NCI-H187 (cell line): Measurements from ENCODE around the gene ALDH4A1.

Experiments used
- DNase-seq, 2 experiments: peaks; one replicate each; lab custom pipeline; 2025; lab: John Stamatoyannopoulos, UW

Gene ALDH4A1

DNA sequence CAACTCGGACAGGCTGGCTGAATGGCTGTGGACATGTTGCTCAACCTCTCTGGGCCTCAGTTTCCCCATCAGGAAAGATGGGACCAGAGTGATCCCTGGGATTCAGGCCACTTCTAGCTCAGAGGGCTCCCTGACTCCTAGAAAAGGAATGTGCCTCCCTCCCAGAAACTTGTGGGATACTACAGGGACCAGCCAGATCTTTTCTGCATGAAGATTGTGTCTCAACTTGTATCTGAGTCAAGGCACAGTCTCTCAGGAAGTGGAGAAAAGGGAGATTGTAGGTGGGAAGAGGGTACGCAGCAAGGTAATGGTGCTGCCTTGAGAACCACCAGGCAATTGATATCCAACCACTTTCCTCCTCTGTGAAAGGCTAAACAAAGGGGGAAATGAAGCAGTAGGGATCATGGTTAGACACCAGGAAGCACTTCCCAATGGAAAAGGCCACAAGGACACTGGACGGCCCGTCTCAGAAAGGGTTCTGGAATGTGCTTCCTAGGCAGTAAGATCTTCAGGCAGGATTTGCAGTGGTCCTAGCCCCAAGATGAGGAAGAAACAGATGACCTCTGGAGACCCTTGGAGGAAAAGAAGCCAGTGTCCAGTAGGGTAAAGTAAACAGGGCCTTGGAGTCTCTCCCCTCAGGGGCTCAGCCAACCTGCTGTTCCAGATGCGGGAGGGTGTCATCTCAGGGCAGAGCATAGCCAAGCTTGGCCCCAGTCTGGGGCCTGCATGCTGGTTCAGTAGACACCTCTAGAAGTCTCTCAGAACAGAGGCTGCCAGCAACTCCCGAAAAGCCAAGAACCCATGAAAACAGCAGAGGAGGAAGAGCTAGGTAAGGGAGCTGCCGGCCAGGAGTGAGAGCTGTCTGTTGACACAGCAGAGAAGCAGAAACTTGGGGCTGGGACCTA, 37.3 kb upstream of the ALDH4A1 start:
- DNase-seq: no peak

DNA sequence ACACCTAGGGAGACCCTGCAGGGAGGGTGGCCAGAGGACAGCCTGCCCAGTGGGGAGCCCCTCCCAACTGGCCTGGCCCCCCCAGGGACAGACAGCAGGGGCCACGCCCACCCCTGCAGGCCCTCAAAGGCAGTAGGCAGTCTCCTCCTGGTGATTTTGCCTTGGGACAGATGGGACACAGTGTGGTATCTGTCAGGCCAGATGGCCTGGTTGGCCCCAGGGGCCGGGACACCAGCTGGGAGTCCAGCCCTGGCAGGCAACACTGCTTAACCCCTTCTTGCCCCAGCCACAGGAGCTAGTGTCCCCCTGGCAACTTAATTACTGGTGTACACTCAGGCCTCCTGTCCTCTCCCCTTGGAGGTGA, 36.3 kb upstream of the ALDH4A1 start:
- no peak for DNase-seq

DNA sequence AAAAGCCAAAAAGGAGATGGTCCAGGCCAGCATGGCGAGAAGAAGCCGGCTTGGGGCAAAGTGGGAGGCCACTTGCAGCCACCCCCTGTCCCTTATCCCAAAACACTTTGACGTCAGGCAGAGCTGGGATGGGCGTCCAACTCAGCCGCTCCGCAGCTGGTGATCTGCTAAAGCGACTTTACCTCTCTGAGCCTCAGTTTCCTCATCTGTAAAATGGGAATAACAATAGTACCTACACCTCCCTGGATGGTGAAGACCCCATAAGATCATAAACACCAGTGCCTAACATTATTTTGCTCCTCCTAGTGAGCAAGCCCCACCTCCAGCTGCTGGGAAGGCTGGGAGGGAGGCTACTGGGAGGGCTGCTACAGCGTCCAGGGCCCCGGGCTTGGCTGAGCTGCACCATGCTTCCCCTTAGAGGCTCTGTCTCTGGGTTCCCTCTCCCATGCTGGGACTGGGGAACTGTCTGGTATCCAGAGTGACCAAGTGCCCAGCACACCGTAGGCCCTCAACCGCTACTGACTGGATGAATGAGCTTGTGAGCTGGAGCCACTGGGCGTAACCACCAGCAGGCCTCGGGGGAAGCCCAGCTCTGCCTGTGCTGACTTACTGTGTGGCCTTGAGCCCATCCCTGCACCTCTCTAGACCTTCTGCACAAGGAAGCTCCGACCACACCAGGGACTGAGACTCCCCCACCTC, 35.8 kb upstream of the ALDH4A1 start:
- no peak for DNase-seq

DNA sequence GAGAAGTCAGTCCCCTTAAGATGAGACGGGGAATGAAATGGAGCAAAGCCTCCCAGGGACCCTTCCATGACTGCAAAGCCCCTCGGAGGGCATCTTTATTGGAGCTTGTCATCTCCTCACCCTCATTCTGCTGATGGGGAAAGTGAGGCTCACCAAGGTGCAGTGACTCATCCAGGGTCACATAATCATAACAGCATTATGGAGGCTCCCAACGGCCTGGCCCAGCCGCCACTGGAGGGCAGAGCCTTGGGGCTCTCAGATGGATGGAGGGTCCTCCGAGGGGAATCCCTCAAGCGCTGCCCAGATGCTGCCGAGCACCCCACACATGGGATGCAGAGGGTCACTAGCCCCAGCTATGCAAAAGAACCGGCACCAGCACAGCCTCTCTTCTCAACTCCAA, 35.2 kb upstream of the ALDH4A1 start:
- no peak for DNase-seq

DNA sequence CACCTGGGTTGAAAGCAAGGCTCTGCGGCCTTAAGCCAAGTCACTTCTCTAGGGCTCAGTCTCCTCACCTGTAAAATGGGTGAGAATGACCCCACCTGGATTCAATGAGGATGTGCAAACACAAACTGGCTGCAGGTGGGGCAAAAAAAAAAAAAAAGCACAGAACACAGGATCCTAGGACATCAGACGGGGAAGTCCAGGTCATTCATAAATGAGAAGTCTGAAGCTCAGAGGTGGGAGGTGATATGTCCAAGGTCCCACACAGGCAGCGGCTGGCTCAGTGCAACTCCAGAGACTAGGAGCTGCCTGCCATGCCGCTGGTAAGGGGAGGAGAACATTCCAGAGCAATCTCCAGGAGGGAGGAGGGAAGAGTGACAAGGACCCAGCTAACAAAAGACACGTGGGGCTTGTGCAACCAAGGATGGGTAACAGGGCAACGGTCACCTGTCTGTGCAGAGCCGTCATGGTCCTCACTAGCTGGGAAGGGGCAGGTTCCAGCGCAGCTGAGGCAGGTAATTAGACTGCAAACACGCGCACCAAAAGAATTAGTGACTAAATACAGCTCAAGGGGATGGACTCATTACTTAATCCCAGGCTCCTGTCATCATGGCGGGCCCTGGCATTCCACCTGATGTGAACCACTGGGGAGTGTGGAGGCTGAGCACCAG, 34.6 kb upstream of the ALDH4A1 start:
- no peak for DNase-seq

DNA sequence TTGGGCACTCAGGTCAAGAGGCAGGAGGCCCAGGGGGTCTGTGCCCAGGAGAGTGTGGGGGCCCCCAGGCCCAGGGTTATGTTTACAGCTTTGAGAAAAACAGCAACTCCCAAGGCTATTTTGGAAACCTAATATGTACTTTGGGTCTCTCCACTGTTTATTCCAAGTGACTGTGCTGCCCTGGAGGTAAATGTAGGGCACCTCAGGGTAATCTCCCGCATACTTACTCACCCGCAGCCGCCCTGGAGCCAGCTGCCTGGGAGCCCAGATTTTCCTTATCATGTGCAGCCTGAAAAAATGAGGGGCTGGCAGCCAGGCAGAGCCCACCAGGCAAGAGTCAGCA, 34.1 kb upstream of the ALDH4A1 start:
- no peak for DNase-seq

DNA sequence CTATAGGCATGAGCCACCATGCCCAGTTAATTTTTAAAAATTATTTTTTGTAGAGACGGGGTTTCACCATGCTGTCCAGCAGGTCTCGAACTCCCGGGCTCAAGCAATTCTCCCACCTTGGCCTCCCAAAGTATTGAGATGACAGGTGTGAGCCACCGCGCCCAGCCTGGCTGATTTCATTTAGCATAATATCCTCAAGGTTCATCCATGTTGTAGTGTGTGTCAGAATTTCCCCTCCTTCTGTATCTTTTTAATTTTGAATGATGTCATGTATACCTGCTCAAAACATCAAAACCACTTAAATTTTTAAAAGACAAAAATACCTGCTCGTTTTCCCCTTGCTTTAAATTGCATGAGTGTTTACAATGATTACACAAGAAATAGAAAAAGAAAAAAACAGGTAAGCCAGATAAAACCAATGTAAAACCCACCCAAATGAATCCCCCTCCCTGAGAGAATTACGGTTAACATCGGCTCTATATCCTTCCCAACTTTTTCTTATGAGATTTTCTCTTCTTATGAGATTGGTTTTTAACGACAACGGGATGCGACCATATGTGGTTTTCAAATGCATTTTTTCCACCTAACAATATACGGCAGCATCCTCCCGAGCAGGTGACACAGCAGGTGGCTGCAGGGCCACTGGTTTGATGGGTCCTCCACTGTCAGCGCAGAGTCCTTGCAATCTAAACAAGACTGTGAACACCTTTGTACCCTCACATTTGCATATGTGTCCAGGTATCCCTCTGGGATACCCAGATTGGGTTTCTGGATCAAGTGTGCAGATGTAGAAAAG, 32.0 kb upstream of the ALDH4A1 start:
- peak; percentile 31 to 69 for DNase-seq

DNA sequence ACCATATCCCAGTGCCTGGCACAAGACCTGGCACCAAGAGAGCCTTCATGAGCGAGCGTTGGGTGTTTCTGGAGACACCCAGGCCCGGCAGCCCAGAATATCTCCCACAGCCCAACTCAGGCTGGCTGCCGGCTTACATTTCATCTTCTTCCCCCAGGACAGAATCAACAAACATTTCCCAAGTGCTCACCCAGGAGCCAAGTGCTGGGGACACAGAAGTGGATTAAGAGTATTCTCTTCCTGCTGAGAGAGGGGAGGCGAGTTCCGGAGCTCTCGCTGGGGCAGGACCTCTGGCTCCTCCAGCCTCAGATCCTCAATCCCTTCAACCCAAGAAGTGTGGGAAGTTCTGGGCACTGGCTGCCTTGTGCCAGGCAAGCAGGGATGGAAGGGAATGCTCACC, 30.5 kb upstream of the ALDH4A1 start:
- no peak for DNase-seq

DNA sequence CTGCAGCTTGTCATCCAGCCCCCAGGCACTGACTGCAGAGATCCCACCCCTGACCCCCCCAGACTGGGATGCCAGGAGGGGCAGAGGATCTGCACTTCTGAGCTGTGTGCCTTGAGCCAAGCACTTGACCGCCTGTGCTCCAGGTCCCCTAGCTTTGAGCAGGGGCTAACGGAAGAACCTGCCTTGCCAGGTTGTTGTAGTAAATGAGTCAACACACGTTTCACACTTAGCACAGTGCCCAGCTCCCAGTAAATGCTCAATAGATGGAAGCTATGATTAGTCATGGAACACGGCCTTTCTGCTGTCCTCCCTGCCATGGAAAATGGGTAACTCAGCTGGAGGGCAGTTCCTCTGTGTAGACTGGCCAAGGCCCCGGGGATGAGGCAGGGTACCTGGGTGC, 30.0 kb upstream of the ALDH4A1 start:
- DNase-seq: no peak

DNA sequence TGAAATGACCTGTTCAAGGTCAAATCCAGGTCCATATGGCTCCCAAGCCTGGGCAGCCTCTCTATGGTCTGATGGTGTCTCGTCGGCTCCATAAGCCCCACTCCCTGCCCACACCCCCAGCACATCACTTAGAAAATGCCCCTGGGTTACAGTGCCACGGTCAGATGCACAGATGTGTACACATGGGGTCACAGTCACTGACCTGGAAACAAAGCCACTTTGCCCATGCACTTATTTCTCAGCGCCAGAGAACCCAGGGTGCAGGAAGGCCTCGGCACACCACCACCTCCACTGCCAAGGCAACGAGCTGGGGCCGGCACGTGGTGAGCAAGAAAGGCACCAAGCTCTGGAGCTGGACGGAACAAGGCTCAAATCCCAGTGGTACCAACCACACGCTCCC, 29.4 kb upstream of the ALDH4A1 start:
- DNase-seq: no peak

DNA sequence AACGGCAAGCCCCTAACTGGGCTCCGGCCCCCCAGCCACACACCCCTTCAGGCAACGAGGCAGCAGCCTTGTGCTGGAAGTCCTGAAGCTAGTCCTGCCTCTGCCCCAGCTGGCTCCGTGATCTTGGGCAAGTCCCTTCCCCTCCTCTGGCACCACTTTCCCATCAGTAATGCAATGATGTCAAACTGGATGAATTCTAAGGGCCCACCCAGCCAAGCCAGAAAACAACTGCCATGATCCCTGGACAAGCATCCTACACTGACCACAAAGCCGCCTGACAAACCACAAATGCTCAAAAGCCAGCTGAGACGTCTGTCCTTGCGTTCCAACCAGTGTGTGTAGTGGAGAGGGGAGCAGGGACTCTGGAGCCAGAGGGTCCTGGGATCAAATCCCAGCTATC, 27.3 kb upstream of the ALDH4A1 start:
- DNase-seq: no peak

DNA sequence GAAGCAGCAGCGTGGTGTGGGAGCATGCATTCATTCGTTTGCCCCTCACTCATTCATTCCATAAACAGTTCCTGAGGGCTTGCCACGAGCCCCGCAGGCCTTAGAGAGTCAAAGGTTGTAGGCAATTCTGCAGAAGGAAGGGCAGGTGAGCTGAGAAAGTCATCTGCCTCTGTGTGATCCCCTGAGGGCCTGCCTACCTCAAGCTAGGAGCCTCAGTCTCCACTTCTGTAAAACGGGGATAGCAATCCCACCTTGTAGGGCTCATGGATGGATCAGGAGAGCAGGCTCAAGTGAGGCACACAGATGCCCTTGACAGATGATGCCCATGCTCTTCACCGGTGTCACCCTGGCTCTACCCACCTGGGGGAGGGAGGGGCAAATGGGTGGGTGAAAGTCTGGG, 26.6 kb upstream of the ALDH4A1 start:
- DNase-seq: no peak

DNA sequence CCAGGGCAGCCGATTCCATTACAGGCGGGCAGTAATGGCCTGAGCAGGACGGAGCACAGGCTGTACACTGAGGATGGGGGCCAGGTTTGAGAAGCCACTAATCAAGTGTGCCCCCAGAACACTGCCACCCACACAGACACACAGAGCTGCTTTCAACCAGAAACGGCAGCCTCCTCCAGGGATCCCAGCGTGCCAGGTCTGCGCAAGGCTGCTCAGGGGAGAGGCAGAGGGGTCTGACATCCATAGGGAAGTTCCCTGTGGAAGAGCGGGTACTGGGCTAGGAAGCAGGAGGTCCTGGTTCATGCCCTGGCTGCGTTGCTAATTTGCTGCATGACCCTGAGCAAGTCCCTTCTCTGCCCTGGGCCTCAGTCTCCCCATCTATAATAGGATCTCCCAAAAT, 26.1 kb upstream of the ALDH4A1 start:
- DNase-seq: no peak

DNA sequence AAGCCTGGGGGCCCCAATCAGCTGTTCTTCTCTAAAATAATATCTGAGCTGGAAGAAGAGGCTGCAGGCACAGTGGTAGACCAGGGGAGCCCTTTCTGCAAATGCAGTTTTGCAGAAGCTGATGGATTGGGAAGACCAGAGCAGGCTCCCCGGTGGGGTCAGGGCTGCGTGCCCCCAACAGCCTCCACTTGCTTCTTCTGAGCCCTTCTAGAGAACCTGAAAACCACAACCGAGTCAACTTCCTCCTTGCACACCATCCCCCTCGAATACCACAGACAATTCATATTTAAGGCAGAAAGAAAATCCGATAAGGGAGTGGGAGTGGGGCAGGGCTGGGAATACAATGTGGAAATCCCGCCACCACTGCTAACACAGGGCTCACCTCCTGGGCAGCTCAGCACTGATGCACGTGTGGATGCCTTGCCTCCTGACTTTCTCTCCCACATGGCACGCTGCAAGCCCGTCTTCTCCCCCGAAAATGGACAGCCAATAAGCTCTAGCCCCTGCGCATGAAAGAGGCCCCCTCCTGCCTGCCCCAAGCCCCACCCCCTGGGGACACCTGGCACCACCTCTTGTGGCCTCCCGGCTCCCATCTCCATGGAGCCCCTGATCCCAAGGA, 25.4 kb upstream of the ALDH4A1 start:
- no peak for DNase-seq

DNA sequence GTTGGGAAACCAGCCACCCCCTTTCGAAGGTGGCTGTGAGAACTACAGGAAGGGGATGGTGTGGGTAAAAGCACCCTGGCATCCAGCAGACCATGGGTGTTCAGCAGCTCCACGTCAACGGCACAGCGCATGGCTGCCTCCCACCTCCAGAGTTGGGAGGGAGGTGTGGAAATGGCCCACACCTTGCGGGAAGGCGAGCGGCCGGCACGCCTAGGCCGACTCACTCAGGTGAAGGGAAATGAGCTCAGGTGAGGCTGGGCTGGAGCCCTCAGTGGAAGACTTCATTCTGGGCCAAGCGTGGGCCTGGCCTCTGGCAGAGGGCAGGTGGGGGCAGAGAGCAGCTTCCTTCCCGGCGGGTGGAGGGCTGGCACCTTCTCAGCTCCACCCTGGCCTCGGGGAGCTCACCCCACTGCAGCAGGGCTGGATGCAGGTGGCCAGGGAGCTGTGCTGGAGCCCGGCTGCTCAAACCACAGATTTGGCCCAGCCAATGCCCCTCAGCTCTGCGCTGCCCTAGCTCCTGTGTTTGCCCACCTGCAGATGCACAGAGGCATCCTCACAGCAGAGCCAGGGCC, 24.8 kb upstream of the ALDH4A1 start:
- DNase-seq: no peak

DNA sequence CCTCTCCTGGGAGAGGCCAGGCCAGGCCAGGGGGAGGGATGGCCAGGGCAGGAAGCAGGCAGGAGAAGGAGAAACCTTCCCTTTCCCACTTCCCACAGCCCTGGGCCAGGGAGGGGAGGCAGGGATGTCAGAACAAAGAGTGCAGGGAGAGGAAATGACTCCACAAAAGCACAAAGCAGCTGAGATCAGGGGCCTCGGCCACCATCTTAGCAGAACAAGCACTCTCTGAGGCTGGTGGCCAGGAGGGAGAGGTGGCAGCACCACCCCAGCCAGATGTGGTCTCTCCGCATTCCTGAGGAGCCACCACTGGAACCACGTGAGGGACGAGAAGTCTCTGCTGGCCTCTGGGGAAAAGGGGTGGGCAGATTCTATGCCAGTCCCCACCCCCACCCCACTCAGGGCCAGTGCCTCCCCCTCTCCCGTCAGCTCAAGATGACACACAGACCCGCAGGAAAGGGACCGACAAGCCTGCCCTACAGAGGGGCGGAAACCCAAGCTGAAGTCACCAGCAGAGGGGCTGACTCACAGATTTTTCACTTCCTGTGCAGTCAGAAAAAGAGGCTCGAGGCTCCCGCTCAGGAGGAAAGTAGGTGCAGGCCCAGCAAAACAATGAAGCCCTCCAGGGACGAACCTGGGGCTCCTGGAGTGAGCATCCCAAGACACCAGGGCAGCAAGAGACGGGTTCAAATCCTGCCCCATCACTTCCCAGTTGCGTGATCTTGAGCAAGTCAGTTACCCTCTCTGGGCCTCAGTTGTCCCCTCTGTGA, 24.1 kb upstream of the ALDH4A1 start:
- DNase-seq: no peak

DNA sequence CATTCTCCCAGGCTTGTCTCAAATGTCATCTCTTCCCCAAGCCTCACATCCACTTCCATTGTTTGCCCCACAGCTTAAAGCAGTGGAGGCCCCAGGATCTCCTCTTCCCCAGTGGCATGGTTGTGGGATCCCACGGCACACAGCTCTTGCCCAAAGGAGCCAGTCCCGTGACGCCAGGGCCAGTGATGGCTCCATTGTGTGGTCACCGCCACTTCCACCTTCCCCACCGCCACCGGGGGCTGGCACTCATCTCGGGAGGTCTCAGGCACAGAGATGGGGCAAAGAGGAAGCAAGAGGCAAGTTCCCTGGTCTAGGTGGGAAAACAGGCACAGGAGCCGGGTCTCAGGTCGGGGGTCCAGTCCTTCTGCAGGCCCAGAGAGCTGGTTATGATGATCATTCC, 22.9 kb upstream of the ALDH4A1 start:
- no peak for DNase-seq

DNA sequence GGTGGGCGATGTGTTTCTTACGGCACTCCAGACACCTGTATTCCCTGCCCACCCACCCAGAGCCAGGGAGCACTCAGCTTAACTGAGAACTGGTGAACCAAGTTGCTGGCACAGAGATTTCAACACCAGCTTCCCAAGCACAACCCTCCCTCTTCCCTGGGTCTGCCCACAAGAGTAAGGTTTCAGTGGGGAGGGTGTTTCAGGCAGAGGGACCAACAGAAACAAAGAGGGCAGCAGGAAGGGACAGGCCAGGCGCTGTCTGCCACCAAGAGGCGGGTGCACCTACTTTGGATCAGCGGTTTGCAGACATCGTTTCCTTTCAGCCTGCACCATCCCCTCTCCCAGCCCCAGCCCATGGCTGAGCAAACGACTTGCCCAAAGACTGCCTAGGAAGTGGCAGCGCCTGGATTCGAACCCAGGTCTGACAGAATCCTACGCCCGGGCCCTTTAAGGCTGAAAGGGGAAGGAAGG, 21.9 kb upstream of the ALDH4A1 start:
- DNase-seq: no peak

DNA sequence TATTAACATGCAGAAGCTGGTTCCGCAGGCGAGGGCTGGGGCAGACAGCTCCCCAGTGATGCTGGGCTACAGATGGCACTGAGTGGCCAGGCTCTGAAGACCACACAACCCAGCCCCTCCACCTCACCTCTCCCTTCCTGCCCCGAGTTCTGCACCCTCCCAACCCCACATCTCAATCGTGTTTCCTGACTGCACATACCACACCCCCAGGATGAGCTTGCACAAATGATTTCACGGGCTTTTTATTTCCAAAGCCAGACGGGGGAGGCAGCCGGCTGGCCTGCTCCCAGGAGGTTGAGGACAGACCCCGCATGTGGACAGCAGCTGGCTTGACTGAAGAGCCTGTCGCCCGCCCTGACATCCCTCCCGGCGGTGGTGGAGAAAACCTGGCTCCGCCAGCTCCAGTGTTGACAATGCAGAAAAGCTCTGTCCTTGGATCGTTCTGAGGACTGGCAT, 21.4 kb upstream of the ALDH4A1 start:
- DNase-seq: no peak
